Hematopoietic multipotent progenitor cell treated with erythropoietin and hydrocortisone succinate and interleukin-3 and kit ligand, for 4 days (in vitro differentiated cells): ENCODE measurements around the gene PHF21A.
A peak's percentile ranks its signal among the peaks of the same experiment; 100 is the strongest.
"Not testable (repeated sequence)": the region's sequence is repeated elsewhere in the genome, so short reads cannot be mapped to it uniquely, and the experiment has no call there.

ENCODE experiments used
- DNase-seq: peaks from one replicate; pipeline ENCODE4 v3.0.0-alpha.2; 2015

PHF21A gene

DNA sequence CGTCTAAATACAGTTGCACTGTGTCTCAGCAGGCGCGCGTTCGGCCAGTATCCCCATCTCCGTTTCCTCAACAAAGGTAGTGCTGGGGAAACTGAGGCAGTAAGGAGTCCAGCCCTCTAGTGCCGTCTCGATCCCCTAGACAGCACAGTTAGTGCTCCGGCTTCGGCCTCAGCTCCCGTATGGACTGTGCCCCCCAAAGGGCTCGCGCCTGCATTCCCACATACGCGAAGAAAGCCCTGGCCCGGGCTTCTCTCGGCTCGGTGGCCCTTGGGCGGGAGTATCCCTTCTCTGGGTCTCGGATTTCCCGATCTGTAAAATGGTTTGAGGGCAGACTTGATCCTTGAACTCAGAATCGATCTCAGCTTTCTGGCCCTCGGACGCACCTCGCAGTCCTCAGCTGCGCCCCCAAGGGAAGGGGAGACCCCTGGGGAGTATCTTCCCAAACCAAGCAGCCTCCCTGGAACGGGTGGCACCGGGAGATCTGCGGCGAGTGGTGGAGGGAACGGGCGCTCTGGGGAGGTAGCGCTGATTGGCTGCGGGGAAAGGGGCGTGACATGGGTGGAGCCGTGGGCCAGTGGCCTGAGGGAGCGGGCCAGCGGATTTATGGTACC, 202.8 kb downstream of the PHF21A start:
- peak; percentile 88 for DNase-seq

DNA sequence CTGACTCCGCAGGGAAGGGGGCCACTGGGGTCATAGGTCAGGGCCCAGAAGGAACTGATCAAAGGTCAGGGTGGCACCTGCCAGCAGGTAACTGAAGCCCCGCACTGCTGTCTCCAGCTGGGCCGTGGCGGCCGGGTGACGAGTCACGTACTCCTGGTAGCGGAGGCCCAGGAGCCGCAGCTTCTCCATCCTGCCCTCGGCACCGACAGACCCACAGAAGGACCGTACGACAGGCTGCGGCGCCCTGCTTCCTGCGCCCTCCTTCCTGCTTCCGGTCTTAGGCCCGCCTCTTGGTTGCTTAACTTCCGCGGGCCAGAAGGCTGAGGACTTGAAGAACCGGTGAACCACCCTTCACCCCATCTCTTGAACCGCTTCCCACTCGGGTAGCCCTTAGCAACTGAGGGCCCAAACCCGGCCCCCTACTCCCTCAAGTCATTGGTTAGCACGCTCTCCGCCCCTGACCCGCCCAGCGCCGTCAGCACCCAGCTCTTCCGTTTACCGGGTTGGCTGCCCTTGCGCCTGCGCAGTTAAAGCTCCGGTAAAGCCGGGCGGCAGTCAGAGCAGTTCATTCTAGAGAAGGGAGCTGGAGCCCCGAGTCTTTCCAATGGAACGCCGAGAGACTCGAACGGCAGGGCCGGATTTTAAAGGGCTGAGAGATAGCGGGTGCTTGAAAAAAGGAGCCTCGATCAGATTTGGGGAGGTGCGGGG, 203.5 kb downstream of the PHF21A start, which contains the start of gene PEX16:
TSS of gene PEX16 (minus strand) at position 255 of the 708 bp plus-strand sequence. CDS start at position 189, 66 bp downstream.
- DNase-seq = peak; percentile 99

DNA sequence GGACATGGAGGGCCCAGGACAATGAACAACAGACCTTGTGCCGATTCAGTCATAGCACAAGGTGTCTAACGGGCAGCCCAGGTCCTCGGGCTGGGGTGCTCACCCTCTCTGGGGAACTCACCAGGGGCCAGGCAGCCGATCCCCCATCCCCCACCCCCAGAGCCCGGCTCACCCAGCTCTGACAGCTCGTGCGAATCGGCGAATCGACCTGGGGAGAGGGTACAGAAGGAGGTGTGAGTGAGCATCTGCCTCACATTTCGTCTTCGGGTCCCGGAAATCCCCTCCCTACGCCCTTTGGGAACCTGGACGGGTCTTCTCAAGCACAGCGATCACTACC, 204.0 kb downstream of the PHF21A start:
- DNase-seq = peak; percentile 20

DNA sequence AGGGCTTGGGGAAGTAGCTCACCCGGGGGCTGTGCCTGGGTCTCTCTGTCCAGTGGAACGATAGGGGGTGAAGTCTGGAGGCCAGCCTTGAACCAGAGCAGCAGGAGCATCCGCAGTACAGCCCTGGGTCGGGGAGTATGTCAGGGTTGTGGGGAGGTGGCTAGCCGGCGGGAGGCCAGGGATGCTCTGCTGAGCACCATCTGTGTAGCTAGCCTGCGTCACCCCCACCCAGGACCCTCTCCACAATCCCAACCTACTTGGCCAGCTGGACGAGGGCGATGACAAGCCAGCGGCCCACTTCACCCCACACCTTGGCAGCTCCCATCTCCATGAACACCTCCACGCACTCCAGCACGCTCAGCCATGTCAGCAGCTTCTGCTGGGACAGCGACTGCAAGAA, 205.8 kb downstream of the PHF21A start:
- no peak for DNase-seq

DNA sequence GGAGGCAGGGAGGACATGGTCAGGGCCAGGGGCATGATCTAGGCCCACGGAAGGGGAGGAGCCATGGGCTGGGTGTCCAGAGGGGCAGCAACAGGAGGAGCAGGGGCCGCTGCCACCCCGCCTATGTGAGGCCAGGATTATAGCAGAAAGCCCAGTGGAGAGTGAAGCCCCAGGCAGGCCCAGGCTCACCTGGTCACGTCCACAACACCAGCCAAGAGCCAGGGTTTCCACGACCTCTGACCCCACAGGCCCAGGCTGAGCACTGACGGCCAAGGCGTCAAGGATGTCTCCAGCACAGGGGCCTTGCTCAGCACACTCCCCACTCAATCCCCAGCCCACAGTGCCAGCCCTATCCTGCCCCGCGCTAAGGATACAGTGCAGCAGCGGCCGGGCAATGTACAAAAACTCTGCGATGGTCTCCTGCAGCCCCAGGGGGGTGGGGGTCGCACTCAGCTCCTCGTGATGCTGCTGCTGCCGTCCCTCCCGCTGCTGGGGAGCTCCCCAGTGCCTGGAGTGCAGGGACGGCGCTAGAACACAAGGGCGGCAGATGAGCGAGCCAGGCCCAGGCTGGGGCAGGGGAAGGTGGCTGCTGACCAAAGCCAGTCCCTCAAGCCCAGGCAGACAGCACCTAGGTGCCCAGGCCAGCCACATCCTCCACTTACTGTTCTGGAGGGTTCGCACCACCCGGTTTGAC, 207.2 kb downstream of the PHF21A start:
- no peak for DNase-seq

DNA sequence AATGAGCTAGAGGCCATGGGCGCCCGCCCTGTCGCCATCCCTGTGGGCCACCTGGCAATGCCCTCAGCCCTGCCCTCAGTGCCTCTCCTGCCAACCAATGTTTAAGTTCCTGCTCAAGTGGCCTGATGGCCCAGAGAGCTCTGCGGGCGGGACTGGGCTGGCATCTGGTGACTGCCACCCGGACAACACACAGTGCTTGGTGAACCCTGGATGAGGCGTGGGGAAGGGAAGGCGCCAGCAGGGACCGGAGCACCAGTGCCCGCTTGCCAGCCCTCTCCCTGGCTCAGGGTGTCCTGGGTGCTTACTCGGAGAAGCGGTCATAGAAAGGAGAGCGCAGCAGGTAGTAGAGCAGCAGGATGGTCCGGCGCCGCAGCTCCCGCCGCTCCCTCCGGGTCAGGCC, 207.7 kb downstream of the PHF21A start:
- DNase-seq = no peak

DNA sequence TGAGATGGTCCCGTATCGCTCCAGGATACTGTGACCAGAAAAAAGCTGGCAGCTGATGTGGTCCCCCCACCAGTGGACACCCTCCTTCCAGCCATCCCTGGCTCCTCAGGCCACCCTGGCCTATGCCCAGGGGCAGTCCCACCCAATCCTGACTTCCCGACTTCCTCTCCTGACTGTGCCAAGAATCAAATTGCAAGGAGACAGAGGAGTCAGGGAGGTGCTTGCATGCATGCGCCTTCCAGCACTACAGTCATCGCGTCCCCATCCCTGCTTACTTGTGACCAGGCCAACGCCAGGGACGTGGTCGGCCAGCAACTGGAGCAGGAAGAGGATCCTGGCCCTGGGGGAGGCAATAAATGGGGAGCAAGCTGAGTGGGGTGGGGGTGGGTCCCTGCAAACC, 210.6 kb downstream of the PHF21A start:
- no peak for DNase-seq

DNA sequence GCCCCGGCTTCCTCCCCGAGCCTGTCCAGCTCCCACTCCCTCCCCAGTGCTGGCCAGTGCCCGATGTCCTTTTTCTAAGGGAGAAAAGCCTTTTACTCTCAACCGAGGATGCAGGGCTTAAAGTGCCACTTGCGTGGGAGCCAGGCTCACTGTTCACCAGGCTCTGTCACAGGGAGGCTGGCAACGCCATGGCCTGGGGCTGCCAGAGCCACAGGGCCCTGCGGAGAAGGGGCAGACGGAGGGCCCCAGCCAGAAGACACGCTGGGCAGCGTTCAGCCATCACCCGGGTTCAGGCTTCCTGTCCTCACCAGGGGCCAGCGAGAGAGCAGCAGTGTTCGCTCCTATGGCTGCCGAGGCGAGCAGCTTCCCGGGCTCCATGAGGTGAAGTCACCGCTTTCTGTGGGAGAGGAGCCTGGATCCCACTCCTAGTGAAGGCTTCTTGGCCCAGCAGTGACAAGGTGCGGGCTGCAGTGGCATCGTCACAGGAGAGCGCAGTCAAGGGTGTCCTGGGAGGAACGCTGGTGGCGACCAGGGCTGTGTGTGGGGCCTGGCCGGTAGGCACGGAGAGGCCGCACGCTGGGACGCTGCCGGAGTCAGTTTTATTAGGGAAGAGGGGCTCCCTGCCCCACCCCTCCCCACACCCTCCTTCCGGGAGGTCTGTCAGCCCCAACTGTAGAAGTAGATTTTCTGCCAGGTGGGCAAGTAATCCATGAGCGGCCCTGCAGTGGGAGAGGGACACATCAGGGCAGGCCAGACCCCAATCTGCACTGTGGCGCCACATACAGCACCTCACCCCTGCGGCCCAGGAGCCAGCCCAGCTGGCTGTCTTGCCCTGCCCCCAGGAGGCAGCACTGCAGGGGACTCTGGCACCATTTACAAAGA, 211.4 kb downstream of the PHF21A start:
- DNase-seq = no peak

DNA sequence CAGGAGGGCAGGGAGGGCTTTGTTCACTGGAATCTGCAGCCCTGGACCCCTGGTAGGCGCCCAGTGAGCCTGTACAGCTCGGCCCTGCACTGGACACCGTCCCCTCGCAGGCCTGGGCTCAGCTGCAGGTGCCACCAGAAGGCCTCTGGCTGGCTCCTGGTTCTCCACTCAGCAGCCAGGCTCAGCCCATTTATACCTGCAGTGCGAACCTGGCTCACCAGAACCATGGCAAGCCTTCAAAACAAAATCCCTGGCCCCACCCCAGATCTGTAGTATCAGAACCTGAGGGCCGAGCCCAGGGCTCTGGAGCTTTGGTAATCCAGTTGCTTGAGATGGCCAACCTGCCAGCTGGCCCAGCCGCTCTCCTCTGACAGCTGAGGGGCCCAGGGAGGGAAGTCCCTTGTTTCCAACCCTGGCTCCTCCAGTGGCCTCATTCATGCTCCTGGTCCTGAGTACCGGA, 213.3 kb downstream of the PHF21A start:
- DNase-seq = no peak

DNA sequence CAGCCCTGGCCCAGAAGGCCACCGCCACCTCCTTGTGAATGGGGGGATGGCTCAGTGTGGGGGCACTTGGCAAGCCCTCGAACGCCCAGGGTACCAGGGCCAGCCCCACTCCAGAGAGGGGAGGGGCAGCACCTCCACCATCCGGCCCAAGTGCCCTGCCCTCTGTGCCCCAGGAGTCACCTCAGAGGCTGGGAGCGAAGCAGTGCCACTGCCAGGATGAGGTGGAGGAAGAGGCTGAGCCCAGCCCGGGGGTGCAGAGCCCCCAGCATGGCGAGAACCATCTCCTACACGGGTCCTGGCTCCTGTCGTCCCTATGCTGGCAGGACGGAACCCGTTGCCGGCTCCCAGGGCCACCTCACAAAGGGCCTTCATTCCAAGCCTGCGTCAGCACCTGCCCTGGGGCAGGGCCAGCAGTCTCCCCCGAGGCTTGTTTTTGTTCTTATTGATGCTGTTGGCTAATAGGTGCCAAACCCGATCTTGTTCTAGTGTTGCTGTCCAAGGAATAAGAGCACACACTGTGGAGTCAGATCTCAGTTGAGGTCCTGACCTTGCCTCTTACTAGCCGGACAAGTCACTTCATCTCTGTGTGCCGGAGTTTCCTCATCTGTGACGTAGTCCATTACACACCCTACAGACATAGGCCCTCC, 214.2 kb downstream of the PHF21A start, which contains the start of gene FREY1:
TSS of gene FREY1 (minus strand) at position 307 of the 647 bp plus-strand sequence. CDS start at position 281, 26 bp downstream.
- DNase-seq = no peak

DNA sequence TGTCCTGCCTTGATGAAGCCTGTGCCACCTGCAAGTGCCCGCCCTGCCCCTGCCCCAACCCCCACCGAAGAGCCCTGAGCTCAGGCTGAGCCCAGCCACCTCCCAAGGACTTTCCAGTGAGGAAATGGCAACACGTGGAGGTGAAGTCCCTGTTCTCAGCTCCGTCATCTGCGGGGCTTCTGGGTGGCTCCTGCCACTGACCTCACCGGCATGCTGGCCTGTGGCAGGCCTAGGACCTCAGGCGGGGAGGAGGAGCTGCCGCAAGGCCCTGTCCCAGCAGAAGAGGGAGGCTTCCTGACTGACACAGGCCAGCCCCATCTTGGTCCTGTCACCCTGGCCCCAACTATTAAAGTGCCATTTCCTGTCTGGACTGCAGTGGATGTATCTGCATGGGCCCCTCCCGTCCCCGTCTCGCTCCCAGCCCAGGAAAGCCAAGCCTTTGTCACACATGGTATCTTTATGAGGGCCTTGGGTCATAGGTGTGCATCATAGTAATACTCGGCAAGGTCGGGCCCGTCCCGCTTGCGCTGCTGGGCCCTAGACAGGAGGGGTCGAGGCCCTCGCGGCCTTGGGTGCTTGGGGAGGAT, 215.1 kb downstream of the PHF21A start:
- DNase-seq = no peak

DNA sequence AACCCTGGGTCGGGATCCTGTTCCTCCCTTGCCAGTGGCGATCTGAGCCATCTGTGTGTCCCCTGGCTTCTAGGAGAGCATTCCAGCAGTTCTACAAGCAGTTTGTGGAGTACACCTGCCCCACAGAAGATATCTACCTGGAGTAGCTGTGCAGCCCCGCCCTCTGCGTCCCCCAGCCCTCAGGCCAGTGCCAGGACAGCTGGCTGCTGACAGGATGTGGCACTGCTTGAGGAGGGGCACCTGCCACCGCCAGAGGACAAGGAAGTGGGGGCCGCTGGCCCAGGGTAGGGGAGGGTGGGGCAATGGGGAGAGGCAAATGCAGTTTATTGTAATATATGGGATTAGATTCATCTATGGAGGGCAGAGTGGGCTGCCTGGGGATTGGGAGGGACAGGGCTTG, 215.7 kb downstream of the PHF21A start:
- not testable (repeated sequence) for DNase-seq

DNA sequence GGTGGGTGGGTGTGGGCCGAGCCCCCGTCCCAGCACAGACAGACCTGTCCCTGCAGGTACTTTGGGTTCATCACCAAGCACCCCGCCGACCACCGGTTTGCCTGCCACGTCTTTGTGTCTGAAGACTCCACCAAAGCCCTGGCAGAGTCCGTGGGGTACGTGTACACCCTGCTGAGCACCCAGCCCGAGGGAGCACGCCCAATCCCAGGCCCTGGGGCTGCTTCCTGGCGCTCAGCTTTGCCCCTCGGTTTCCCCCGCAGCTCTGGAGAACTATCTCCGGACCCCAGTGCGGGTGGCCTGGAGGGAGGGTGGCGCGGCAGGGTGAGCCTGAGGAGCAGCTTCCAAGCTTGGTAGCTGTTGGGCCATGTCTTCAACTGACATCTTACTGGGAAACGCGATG, 216.2 kb downstream of the PHF21A start:
- DNase-seq = no peak

DNA sequence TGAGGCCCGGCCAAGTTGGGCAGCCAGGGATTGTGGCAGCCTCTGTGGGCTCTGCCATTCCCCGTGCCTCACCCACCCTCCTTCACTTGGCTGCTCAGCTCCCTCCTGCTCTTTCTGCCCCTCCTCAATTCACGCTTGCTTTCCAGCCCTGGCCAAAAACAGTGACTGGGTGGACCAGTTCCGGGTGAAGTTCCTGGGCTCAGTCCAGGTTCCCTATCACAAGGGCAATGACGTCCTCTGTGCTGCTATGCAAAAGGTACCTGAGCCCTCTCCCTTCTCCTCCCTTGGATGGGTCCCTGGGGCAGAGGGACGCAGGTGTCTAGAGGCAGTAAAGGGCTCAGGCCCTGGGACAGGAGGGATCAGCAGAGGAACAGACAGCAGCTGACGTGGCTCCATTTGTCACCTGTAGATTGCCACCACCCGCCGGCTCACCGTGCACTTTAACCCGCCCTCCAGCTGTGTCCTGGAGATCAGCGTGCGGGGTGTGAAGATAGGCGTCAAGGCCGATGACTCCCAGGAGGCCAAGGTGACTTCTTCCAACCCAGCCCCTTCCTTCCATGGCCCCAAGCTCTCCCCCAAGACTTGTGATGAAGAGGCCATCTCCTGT, 216.8 kb downstream of the PHF21A start:
- no peak for DNase-seq

DNA sequence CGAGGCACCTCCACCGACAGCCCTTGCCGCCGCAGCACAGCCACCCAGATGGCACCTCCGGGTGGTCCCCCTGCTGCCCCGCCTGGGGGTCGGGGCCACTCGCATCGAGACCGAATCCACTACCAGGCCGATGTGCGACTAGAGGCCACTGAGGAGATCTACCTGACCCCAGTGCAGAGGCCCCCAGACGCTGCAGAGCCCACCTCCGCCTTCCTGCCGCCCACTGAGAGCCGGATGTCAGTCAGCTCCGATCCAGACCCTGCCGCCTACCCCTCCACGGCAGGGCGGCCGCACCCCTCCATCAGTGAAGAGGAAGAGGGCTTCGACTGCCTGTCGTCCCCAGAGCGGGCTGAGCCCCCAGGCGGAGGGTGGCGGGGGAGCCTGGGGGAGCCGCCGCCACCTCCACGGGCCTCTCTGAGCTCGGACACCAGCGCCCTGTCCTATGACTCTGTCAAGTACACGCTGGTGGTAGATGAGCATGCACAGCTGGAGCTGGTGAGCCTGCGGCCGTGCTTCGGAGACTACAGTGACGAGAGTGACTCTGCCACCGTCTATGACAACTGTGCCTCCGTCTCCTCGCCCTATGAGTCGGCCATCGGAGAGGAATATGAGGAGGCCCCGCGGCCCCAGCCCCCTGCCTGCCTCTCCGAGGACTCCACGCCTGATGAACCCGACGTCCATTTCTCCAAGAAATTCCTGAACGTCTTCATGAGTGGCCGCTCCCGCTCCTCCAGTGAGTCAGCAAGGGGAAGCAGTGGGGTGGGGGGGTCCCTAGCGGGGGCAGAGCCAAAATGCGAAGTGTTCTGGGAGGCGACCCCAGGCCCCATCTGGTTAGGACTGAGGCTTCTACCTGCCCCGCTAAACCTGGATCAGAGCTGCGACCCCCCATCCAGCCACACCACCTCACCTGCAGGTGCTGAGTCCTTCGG, 218.5 kb downstream of the PHF21A start:
- no peak for DNase-seq

DNA sequence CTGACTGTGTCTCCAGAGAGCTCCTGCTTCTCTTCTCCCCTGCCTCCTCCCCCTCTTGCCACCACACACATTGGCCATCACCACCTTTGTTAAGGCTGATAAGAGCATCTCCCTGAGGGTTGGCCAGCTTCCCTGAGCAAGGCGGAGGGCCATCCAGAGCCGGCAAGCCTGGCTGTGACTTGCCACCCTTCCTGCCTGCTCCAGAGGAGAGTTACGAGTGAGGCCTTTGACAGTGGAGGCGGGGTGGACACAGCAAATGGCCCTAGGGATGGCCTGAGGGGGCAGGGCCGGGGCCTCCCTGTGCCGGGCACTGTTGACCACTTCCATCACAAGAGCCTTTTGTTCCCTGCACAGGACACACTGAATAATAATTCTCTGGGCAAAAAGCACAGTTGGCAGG, 219.6 kb downstream of the PHF21A start:
- DNase-seq = peak; percentile 43

DNA sequence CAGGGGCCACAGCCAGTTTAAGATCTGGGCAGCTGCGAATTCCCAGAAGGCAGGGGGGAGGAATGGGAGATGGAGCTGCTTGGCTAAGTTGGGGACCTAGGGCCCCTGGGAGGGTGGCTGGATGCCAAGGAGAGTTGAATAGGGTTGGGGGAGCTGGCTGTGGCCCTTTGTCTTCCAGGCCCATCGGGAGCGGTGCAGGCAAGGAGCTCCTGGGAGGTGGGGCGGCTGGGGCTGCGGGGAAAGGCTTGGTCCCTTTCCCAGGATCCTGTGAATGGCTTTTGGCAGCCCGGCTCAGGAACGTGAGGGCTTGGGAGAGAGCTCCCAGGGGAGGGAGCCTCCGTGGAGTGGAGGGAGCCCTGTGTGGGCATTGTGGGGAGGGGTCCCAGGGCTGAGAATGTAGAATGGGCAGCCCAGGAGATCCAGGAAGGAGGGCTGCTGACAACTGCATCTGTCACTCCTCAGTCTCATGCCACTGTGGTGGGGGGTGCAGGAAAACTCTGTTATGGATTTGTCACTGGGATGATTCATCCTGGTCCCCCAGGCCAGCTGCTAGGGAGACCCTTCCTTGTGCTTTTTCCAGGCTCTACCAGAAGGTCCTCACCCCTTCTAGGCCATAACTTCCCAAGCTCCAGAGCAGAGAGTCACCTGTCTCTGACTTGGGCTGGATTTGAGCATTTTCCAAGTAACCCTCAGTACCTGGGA, 220.2 kb downstream of the PHF21A start:
- DNase-seq = no peak

DNA sequence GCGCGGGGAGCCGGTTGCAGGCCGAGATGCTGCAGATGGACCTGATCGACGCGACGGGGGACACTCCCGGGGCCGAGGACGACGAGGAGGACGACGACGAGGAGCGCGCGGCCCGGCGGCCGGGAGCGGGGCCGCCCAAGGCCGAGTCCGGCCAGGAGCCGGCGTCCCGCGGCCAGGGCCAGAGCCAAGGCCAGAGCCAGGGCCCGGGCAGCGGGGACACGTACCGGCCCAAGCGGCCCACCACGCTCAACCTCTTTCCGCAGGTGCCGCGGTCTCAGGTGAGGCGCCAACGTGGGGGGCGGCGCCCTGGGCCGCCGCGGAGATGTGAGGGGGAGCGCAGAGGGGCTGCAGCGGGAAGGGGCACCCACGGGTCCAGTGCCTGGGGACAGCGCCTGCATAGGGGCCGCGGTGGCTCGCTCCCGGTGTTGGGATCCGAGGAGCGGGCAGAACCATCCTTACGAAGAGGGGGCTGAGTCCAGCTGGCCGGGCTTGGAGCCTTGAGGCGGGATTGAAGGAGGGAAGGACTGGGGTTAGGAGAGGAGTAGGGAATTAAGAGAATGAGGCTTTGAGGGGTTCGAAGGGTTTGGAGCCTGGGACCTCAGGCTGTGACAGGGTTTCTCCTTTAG, 221.0 kb downstream of the PHF21A start:
- not testable (repeated sequence) for DNase-seq
